A673 (cell line): ENCODE data around the gene PFKP. TPM values are rescaled to one million over a fixed set of nuclear protein-coding genes. Genes with fewer than 3 reads are reported as not detected.

Experiments
- BruUV-seq: library from RNA; stranded (reverse); fragments of 400-500 nt; replicated peaks from 2 replicates; lab custom pipeline; 2021; lab: Mats Ljungman, UMichigan
- CTCF ChIA-PET: fragments of 300-600 bp; sonication (Branson Sonifier 250); formaldehyde crosslinking; loops from one replicate; lab custom pipeline; 2022; ENCODE audit warnings: antibody characterized with exemption; lab: Charles Lee
- POLR2A ChIA-PET: fragments of 300-600 bp; sonication (Branson Sonifier 250); formaldehyde crosslinking; loops from one replicate; lab custom pipeline; 2022; ENCODE audit warnings: antibody characterized with exemption; ENCODE audit not compliant: low non-redundant PET; lab: Charles Lee
- DNase-seq: peaks from one replicate; pipeline ENCODE4 v3.0.0-alpha.2; 2015; ENCODE audit warnings: low spot score
- H3K27ac ChIP-seq: fragments of 200-600 bp; sonication (generic); 2 replicates; pipeline ENCODE4 v1.5.1; 2016; ENCODE audit warnings: mixed run types, low read depth, mild to moderate bottlenecking, mixed read lengths, antibody characterized with exemption, low read length; ENCODE audit not compliant: poor library complexity, severe bottlenecking
- H3K27me3 ChIP-seq: fragments of 200-600 bp; sonication (generic); replicated peaks from 2 replicates; pipeline ENCODE4 v1.6.1; 2017; ENCODE audit warnings: mixed run types, low read depth, mild to moderate bottlenecking, mixed read lengths, antibody characterized with exemption, low read length; ENCODE audit not compliant: insufficient read depth, poor library complexity
- H3K36me3 ChIP-seq: fragments of 200-600 bp; sonication (generic); 2 replicates; pipeline ENCODE4 v1.6.1; 2016; ENCODE audit warnings: mixed run types, mild to moderate bottlenecking, mixed read lengths, antibody characterized with exemption, low read length; ENCODE audit not compliant: insufficient read depth, poor library complexity, severe bottlenecking
- H3K4me1 ChIP-seq: fragments of 200-600 bp; sonication (generic); 2 replicates; pipeline ENCODE4 v1.6.1; 2017; ENCODE audit warnings: mixed run types, mild to moderate bottlenecking, mixed read lengths, antibody characterized with exemption, low read length; ENCODE audit not compliant: insufficient read depth, poor library complexity, severe bottlenecking
- H3K4me3 ChIP-seq: fragments of 200-600 bp; sonication (generic); 2 replicates; pipeline ENCODE4 v1.5.1; 2016; ENCODE audit warnings: low read depth, mixed run types, mild to moderate bottlenecking, mixed read lengths, low read length; ENCODE audit not compliant: poor library complexity, severe bottlenecking
- H3K9me3 ChIP-seq: fragments of 200-600 bp; sonication (generic); 2 replicates; pipeline ENCODE4 v1.6.1; 2016; ENCODE audit warnings: mixed run types, low read depth, mild to moderate bottlenecking, mixed read lengths, antibody characterized with exemption, low read length; ENCODE audit not compliant: poor library complexity, severe bottlenecking
- CTCF ChIP-seq: fragments of 300-800, 200-600 bp; sonication (generic); conservative IDR thresholded peaks from 2 replicates; pipeline ENCODE4 v1.5.1; 2017; ENCODE audit warnings: low read depth, mild to moderate bottlenecking, antibody characterized with exemption, low read length, moderate library complexity, mixed read lengths
- EZH2 ChIP-seq: fragments of 200-600 bp; sonication (generic); IDR thresholded peaks from 2 replicates; pipeline ENCODE4 v1.6.1; 2017; ENCODE audit warnings: borderline replicate concordance, low read depth, mild to moderate bottlenecking, mixed read lengths, antibody characterized with exemption, low read length; ENCODE audit not compliant: poor library complexity, severe bottlenecking
- intact Hi-C: fragments of 100-400 bp; cut with micrococcal nuclease; formaldehyde crosslinking; loops from one replicate; pipeline ENCODE4 v1.10.0; 2022; ENCODE audit not compliant: unreplicated experiment
- total RNA-seq: library from RNA; stranded (reverse); gene quantifications from 2 replicates; pipeline ENCODE4 v1.2.3, GENCODE V29; 2021

Gene PFKP
- total RNA-seq, 1 experiment from 2014 or later, result 232 TPM

GRCh38 chr10:3025026-3025683, 42.2 kb upstream of the PFKP start:
- H3K4me1 ChIP-seq, result no peaks in the 10 kb centered on the region
- peaks cover 53% of the 10 kb centered on the region for H3K27me3 ChIP-seq
- no TSS peak for BruUV-seq
- intact Hi-C loops, result no loop called here
- DNase-seq, result no peak
- H3K9me3 ChIP-seq, result no peaks in the 10 kb centered on the region
- H3K36me3 ChIP-seq, result no peaks in the 10 kb centered on the region
- POLR2A ChIA-PET, result no interaction called here
- no peak overlapping the region for H3K27ac ChIP-seq
- CTCF ChIA-PET, result no interaction called here
- H3K4me3 ChIP-seq, result no peak overlapping the region
- TF ChIP-seq CTCF (no peak), EZH2 (no peak)

GRCh38 chr10:3027866-3028265, 39.5 kb upstream of the PFKP start:
- no peak for TF ChIP-seq EZH2
- TF ChIP-seq CTCF, result no peak
- ChIA-PET CTCF (no interaction called here), POLR2A (no interaction called here)
- intact Hi-C loops, result no loop called here
- no peak for DNase-seq
- Histone ChIP-seq H3K4me1 (no peaks in the 10 kb centered on the region), H3K36me3 (no peaks in the 10 kb centered on the region), H3K4me3 (no peak overlapping the region), H3K27ac (no peak overlapping the region), H3K9me3 (no peaks in the 10 kb centered on the region), H3K27me3 (peaks cover 37% of the 10 kb centered on the region)
- BruUV-seq, result no TSS peak

GRCh38 chr10:3028441-3028840, 38.9 kb upstream of the PFKP start:
- intact Hi-C loops, result no loop called here
- POLR2A ChIA-PET, result no interaction called here
- BruUV-seq, result no TSS peak

More at GRCh38 chr10:3028441-3028840, 38.9 kb upstream of the PFKP start:
- Histone ChIP-seq H3K27ac (no peak overlapping the region), H3K27me3 (peaks cover 35% of the 10 kb centered on the region), H3K4me1 (no peaks in the 10 kb centered on the region), H3K36me3 (no peaks in the 10 kb centered on the region), H3K9me3 (no peaks in the 10 kb centered on the region), H3K4me3 (no peak overlapping the region)
- CTCF ChIA-PET, result no interaction called here
- TF ChIP-seq CTCF (no peak), EZH2 (no peak)
- DNase-seq, result no peak
